Measurements from ENCODE around the gene BRME1. TPM values are rescaled to one million over a fixed set of nuclear protein-coding genes. Genes with fewer than 3 reads are reported as not detected.
"Not testable (repeated sequence)": the region's sequence is repeated elsewhere in the genome, so short reads cannot be mapped to it uniquely, and the experiment has no call there.

Gene BRME1
- total RNA-seq, 6 donors from 2014 or later = 0.46 to 4.4 (median 2.1) TPM

DNA sequence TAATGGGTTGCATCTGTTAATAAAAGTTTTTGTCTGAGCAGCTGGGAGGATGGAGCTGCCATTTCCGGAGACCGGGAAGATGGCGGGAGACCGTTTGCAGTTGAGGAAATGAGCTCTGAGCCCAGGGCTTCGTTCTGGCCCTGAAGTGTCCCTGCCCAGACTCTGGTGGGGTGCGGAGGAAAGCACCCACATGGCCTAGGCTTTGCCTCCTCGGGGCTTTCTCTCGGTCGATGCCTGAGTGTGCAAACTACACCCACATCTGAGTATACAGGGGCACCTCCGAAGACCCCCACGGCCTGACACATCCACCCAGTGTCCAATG lies 44.6 kb downstream of the BRME1 start:
- 12 to 43% methylated on average over 5 to 11 of the region's 11 CpGs for WGBS, 2 donors
- DNase-seq (no peak), ATAC-seq (ENCODE audit: low FRiP score in 2 of 2) (peak; percentile 1)
- peaks cover 0 to 13% (median 4%) of the 10 kb centered on the region in 4 donors for H3K27me3 ChIP-seq
- peaks cover 20 to 50% (median 38%) of the 10 kb centered on the region in 4 donors for H3K4me1 ChIP-seq
- H3K9me3 ChIP-seq = no peaks in the 10 kb centered on the region
- H3K36me3 ChIP-seq = no peaks in the 10 kb centered on the region
- peak overlapping the region; percentile 19 to 57 (median 44) for H3K4me3 ChIP-seq
- TF ChIP-seq EP300 (IDR thresholded peaks at IDR 0.05) (no peak), POLR2A (IDR thresholded peaks at IDR 0.05) (peak in 1 of 4 donors; percentile 11)
- peak overlapping the region; percentile 93 to 96 (median 94) for H3K27ac ChIP-seq

DNA sequence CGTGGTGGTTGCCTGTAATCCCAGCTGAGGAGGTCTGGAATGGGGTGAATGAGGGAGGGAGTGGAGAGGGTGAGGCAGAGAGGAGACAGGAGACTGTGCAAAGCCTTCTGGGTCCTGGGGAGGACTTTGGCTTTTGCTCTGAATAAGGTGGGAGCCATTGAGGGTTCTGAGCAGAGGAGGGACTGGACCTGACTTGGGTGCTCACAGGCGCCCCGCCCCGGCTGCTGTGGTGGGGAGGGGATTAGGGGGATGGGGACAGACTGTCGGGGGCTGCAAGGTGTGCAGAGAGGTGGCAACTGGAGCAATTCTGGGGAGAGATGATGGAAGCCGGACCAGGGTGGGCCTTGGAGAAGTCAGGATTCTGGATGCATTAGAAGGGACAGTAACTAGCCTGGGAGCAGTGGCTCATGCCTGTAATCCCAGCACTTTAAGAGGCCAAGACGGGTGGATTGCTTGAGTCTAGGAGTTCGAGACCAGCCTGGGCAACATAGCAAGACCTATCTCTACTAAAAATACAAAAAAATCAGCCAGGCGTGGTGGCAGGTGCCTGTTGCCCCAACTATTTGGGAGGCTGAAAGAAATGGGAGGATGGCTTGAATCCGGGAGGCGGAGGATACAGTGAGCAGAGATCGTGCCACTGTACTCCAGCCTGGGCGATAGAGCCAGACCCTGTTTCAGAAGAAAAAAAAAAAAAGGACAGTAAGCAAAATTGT lies 45.1 kb downstream of the BRME1 start:
- DNase-seq (peak in 1 of 2 donors; percentile 81), ATAC-seq (ENCODE audit: low FRiP score in 2 of 2) (no peak)
- Histone ChIP-seq H3K4me3 (peak overlapping the region in 3 of 4 donors; percentile 43 to 57 (median 44)), H3K36me3 (no peaks in the 10 kb centered on the region), H3K4me1 (peaks cover 14 to 45% (median 32%) of the 10 kb centered on the region in 4 donors), H3K27ac (peak overlapping the region; percentile 93 to 96 (median 94)), H3K27me3 (peaks cover 0 to 10% (median 2%) of the 10 kb centered on the region in 4 donors), H3K9me3 (no peaks in the 10 kb centered on the region)
- 81% methylated on average over 13 of the region's 13 CpGs for WGBS, 2 donors
- TF ChIP-seq CTCF (IDR thresholded peaks at IDR 0.05) = no peak
- no peak for TF ChIP-seq POLR2AphosphoS5 (IDR thresholded peaks at IDR 0.05)
- TF ChIP-seq EP300 (IDR thresholded peaks at IDR 0.05) = no peak
- TF ChIP-seq POLR2A (IDR thresholded peaks at IDR 0.05) = no peak

DNA sequence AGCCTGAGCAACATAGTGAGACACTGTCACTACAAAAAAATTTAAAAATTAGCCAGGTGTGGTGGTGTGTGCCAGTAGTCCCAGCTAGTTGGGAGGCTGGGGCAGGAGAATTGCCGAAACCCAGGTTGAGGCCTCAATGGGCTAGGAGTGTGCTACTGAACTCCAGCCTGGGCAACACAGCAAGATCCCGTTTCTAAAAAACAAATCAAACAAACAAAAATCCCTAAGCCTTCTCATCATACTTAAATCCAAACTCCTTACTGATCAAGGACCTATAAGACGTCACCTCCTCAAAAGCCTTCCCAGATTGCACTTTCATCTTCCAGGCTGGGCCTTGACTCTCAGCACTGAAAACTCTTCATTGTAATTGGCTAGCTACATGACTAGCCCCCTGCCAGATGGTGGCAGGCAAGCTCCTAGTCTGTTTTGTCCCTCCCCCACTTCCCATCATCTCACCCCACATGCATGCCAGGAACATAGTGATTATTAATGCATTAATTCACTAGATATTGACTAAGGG lies 46.5 kb downstream of the BRME1 start:
- no peak overlapping the region for H3K4me3 ChIP-seq
- peaks cover 9 to 32% (median 24%) of the 10 kb centered on the region in 4 donors for H3K4me1 ChIP-seq
- no peak for TF ChIP-seq POLR2AphosphoS5 (IDR thresholded peaks at IDR 0.05)
- TF ChIP-seq EP300 (IDR thresholded peaks at IDR 0.05) = no peak
- TF ChIP-seq POLR2A (IDR thresholded peaks at IDR 0.05) = no peak
- TF ChIP-seq CTCF (IDR thresholded peaks at IDR 0.05) = no peak
- H3K27me3 ChIP-seq = no peaks in the 10 kb centered on the region
- H3K9me3 ChIP-seq = no peaks in the 10 kb centered on the region
- H3K36me3 ChIP-seq = no peaks in the 10 kb centered on the region
- 97% methylated on average over 3 of the region's 3 CpGs for WGBS, 2 donors
- H3K27ac ChIP-seq = no peak overlapping the region
- DNase-seq (no peak), ATAC-seq (ENCODE audit: low FRiP score in 2 of 2) (no peak)

DNA sequence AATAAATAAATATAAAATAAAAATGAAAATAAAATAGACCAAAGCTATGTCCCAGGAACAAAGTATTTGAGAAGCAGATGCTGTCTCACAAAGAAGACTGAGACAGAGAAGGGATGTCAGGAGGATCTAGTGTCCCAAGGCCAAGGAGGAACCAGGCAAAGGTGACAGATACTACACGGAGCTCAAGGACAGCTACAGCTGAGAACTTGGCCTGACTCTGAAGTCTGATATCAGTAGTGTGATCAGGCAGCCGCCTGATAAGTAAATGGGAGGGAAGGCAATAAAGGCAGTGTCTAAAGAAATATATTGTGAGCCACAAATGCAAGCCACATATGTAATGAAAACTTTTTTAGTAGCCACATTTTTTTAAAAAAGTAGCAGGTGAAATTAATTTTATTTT lies 49.4 kb downstream of the BRME1 start:
- WGBS, 2 donors = 67 to 70% methylated on average over 2 of the region's 2 CpGs

DNA sequence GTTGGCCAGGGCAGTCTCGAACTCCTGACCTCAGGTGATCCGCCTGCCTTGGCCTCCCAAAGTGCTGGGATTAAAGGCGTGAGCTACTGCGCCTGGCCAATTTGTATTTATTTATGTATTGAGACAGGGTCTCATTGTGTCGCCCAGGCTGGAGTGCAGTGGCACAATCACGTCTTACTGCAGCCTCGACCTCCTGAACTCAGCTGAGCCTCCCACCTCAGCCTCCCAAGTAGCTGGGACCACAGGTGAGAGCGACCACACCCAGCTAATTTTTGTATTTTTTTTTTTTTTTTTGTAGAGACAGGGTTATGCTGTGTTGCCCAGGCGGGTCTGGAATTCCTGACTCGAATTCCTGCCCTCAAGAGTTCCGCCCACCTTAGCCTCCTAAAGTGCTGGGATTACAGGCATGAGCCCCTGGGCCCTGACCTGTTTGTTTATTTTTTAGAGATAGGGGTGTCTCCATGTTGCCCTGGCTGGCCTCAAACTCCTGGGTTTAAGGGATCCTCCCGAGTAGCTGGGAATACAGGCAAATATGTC lies 53.7 kb downstream of the BRME1 start:
- peaks cover 26 to 53% (median 46%) of the 10 kb centered on the region in 4 donors for H3K4me1 ChIP-seq
- not testable (repeated sequence) for H3K27me3 ChIP-seq; DNase-seq; H3K4me3 ChIP-seq; H3K36me3 ChIP-seq; ATAC-seq (ENCODE audit: low FRiP score in 2 of 2); H3K9me3 ChIP-seq
- WGBS, 2 donors = 81 to 87% methylated on average over 12 of the region's 12 CpGs
- peak overlapping the region; percentile 96 to 100 (median 100) for H3K27ac ChIP-seq

More for the DNA sequence above, 49.4 kb downstream of the BRME1 start:
- Histone ChIP-seq H3K4me3 (no peak overlapping the region), H3K27me3 (no peaks in the 10 kb centered on the region), H3K27ac (no peak overlapping the region), H3K36me3 (no peaks in the 10 kb centered on the region), H3K4me1 (peaks cover 4 to 22% (median 18%) of the 10 kb centered on the region in 4 donors), H3K9me3 (no peaks in the 10 kb centered on the region)
- ATAC-seq (ENCODE audit: low FRiP score in 2 of 2) = no peak
- no peak for DNase-seq
- TF ChIP-seq EP300 (IDR thresholded peaks at IDR 0.05) (no peak), POLR2AphosphoS5 (IDR thresholded peaks at IDR 0.05) (no peak), POLR2A (IDR thresholded peaks at IDR 0.05) (no peak), CTCF (IDR thresholded peaks at IDR 0.05) (no peak)

DNA sequence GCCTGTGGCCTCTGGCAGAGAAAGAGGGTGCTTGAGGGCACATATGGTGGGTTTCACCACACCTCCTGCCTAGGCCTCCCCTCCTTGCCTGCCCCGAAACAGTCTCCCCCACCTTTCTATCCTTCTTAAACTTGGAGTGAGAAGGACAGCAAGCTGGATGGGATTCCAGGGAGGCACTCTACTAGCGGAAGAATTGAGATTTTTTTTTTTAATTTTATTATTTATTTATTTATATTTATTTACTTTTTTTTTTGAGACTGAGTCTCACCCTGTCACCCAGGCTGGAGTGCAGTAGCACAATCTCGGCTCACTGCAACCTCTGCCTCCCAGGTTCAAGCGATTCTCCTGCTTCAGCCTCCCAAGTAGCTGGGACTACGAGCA lies 54.2 kb downstream of the BRME1 start:
- not testable (repeated sequence) for DNase-seq; H3K27me3 ChIP-seq; H3K36me3 ChIP-seq; H3K9me3 ChIP-seq; H3K4me3 ChIP-seq; ATAC-seq (ENCODE audit: low FRiP score in 2 of 2)
- WGBS, 2 donors = 82 to 84% methylated on average over 5 of the region's 5 CpGs
- Histone ChIP-seq H3K4me1 (peaks cover 31 to 58% (median 50%) of the 10 kb centered on the region in 4 donors), H3K27ac (peak overlapping the region; percentile 96 to 100 (median 100))

Measured in upper lobe of left lung (tissue), 6 donors.